ENCODE results near the gene DHRS3.
A peak's percentile ranks its signal among the peaks of the same experiment; 100 is the strongest.

The DHRS3 gene

GRCh38 chr1:12615159-12615864 lies 2.7 kb downstream of the DHRS3 start:
- no peak for DNase-seq

- no peak for DNase-seq
Measured at GRCh38 chr1:12614402-12615158, 3.4 kb downstream of the DHRS3 start.

GRCh38 chr1:12613180-12613579 lies 4.8 kb downstream of the DHRS3 start:
- DNase-seq, result no peak

- DNase-seq, result no peak
Measured at GRCh38 chr1:12610941-12611340, 7.1 kb downstream of the DHRS3 start.

- no peak for DNase-seq
Measured at GRCh38 chr1:12610305-12610935, 7.6 kb downstream of the DHRS3 start.

GRCh38 chr1:12609469-12610003 lies 8.5 kb downstream of the DHRS3 start:
- DNase-seq, result no peak

GRCh38 chr1:12608311-12608957 lies 9.6 kb downstream of the DHRS3 start:
- no peak for DNase-seq

GRCh38 chr1:12607263-12607662 lies 10.7 kb downstream of the DHRS3 start:
- DNase-seq, result no peak

GRCh38 chr1:12604986-12605385 lies 13.0 kb downstream of the DHRS3 start:
- no peak for DNase-seq

GRCh38 chr1:12604114-12604874 lies 13.7 kb downstream of the DHRS3 start:
- peak; percentile 88 for DNase-seq

- DNase-seq, result no peak
Measured at GRCh38 chr1:12603224-12603623, 14.8 kb downstream of the DHRS3 start.

GRCh38 chr1:12602659-12603024 lies 15.4 kb downstream of the DHRS3 start:
- no peak for DNase-seq

- DNase-seq, result no peak
Measured at GRCh38 chr1:12601700-12602658, 16.0 kb downstream of the DHRS3 start.

- peak; percentile 44 for DNase-seq
Measured at GRCh38 chr1:12600880-12601633, 17.0 kb downstream of the DHRS3 start.

GRCh38 chr1:12600335-12600734 lies 17.7 kb downstream of the DHRS3 start:
- DNase-seq, result no peak

- DNase-seq, result no peak
Measured at GRCh38 chr1:12599657-12600056, 18.4 kb downstream of the DHRS3 start.

GRCh38 chr1:12598974-12599373 lies 19.0 kb downstream of the DHRS3 start:
- DNase-seq, result no peak

- no peak for DNase-seq
Measured at GRCh38 chr1:12597792-12598191, 20.2 kb downstream of the DHRS3 start.

GRCh38 chr1:12596007-12596821 lies 21.8 kb downstream of the DHRS3 start:
- DNase-seq, result no peak

GRCh38 chr1:12595757-12596006 lies 22.3 kb downstream of the DHRS3 start:
- no peak for DNase-seq

All from activated CD4-positive, alpha-beta T cell treated with anti-CD3 and anti-CD28 coated beads, Interleukin-2, amount 50 U/mL, for 16 hours (primary cell).